OCI-LY1 (cell line): ENCODE results near the gene ASIC5.

Experiments
- H2AFZ ChIP-seq: fragments of 200-600 bp; sonication (generic), shearing (Covaris generic); 2 replicates; pipeline ENCODE4 v1.6.0; 2014; ENCODE audit warnings: antibody characterized with exemption, mild to moderate bottlenecking, low read length
- H3F3A ChIP-seq: fragments of 200-600 bp; sonication (generic), shearing (Covaris generic); 2 replicates; pipeline ENCODE4 v1.6.0; 2014; ENCODE audit warnings: mild to moderate bottlenecking, antibody characterized with exemption, low read length, moderate library complexity; ENCODE audit not compliant: insufficient read depth
- H3K27ac ChIP-seq: fragments of 200-600 bp; sonication (generic); 2 replicates; pipeline ENCODE4 v1.5.1; 2014; ENCODE audit warnings: low read length, mixed run types, mild to moderate bottlenecking, low read depth; ENCODE audit not compliant: poor library complexity, severe bottlenecking
- H3K27me3 ChIP-seq: fragments of 200-600 bp; sonication (generic); 2 replicates; pipeline ENCODE4 v1.6.0; 2014; ENCODE audit warnings: antibody characterized with exemption, mild to moderate bottlenecking, low read length, moderate library complexity; ENCODE audit not compliant: insufficient read depth
- H3K36me3 ChIP-seq: fragments of 200-600 bp; sonication (generic); 2 replicates; pipeline ENCODE4 v1.6.1; 2014; ENCODE audit warnings: mild to moderate bottlenecking, antibody characterized with exemption, low read length, moderate library complexity, mixed read lengths; ENCODE audit not compliant: insufficient read depth
- H3K4me1 ChIP-seq: fragments of 200-600 bp; sonication (generic); 2 replicates; pipeline ENCODE4 v1.5.1; 2014; ENCODE audit warnings: mild to moderate bottlenecking, low read length, moderate library complexity; ENCODE audit not compliant: insufficient read depth, severe bottlenecking
- H3K4me2 ChIP-seq: fragments of 200-600 bp; sonication (generic), shearing (Covaris generic); 2 replicates; pipeline ENCODE4 v1.6.1; 2014; ENCODE audit warnings: low read length
- H3K4me3 ChIP-seq: fragments of 200-600 bp; sonication (generic); 2 replicates; pipeline ENCODE4 v1.5.1; 2014; ENCODE audit warnings: low read length, low read depth, mild to moderate bottlenecking, mixed read lengths; ENCODE audit not compliant: poor library complexity, severe bottlenecking
- H3K79me2 ChIP-seq: fragments of 200-600 bp; shearing (Covaris generic); 2 replicates; pipeline ENCODE4 v1.6.1; 2016; ENCODE audit warnings: mixed run types, low read length, mixed read lengths; ENCODE audit not compliant: insufficient read depth
- H3K9ac ChIP-seq: fragments of 200-600 bp; sonication (generic), shearing (Covaris generic); 2 replicates; pipeline ENCODE4 v1.6.1; 2014; ENCODE audit warnings: mild to moderate bottlenecking, low read length, mixed read lengths
- H3K9me2 ChIP-seq: fragments of 200-600 bp; sonication (generic), shearing (Covaris generic); 2 replicates; pipeline ENCODE4 v1.6.1; 2014; ENCODE audit warnings: low read depth, mild to moderate bottlenecking, low read length, mixed read lengths
- H3K9me3 ChIP-seq: fragments of 200-600 bp; shearing (Covaris generic); 2 replicates; pipeline ENCODE4 v1.6.1; 2014; ENCODE audit warnings: low read length, mixed read lengths
- H4K20me1 ChIP-seq: fragments of 200-600 bp; sonication (generic), shearing (Covaris generic); 2 replicates; pipeline ENCODE4 v1.6.0; 2016; ENCODE audit warnings: mild to moderate bottlenecking, low read length; ENCODE audit not compliant: insufficient read depth
- CTCF ChIP-seq: fragments of 200-600 bp; sonication (generic), shearing (Covaris generic); IDR thresholded peaks from 2 replicates; pipeline ENCODE4 v1.5.1; 2017; ENCODE audit warnings: mild to moderate bottlenecking, antibody characterized with exemption, low read length, moderate library complexity, mixed read lengths
- EZH2 ChIP-seq: fragments of 200-600 bp; sonication (generic), shearing (Covaris generic); IDR thresholded peaks from 2 replicates; pipeline ENCODE4 v1.8.0; 2017; ENCODE audit warnings: borderline replicate concordance, mixed run types, mild to moderate bottlenecking, antibody characterized with exemption, low read length, moderate library complexity, mixed read lengths

ASIC5 gene

GRCh38 chr4:155849042-155849441, 17.0 kb downstream of the ASIC5 start:
- Histone ChIP-seq H3K9ac (no peak overlapping the region), H3K9me3 (no peaks in the 10 kb centered on the region)
- TF ChIP-seq EZH2 (no peak), CTCF (no peak)

GRCh38 chr4:155846929-155847328, 19.1 kb downstream of the ASIC5 start:
- H3K9me3 ChIP-seq, result no peaks in the 10 kb centered on the region
- TF ChIP-seq EZH2 (no peak), CTCF (no peak)
- no peaks in the 10 kb centered on the region for H3K79me2 ChIP-seq
- no peak overlapping the region for H3K4me2 ChIP-seq
- no peak overlapping the region for H3K9ac ChIP-seq
- no peaks in the 10 kb centered on the region for H3K9me2 ChIP-seq
- H3K36me3 ChIP-seq, result no peaks in the 10 kb centered on the region
- H2AFZ ChIP-seq, result no peak overlapping the region
- no peaks in the 10 kb centered on the region for H3K4me1 ChIP-seq
- no peak overlapping the region for H3K4me3 ChIP-seq
- H3K27ac ChIP-seq, result no peak overlapping the region
- H3K27me3 ChIP-seq, result no peaks in the 10 kb centered on the region
- no peaks in the 10 kb centered on the region for H4K20me1 ChIP-seq
- no peaks in the 10 kb centered on the region for H3F3A ChIP-seq

More at GRCh38 chr4:155849042-155849441, 17.0 kb downstream of the ASIC5 start:
- Histone ChIP-seq H4K20me1 (no peaks in the 10 kb centered on the region), H3K36me3 (no peaks in the 10 kb centered on the region), H3K27ac (no peak overlapping the region), H2AFZ (no peak overlapping the region), H3K4me1 (no peaks in the 10 kb centered on the region), H3K4me2 (no peak overlapping the region), H3K27me3 (no peaks in the 10 kb centered on the region), H3K4me3 (no peak overlapping the region), H3K79me2 (no peaks in the 10 kb centered on the region), H3F3A (no peaks in the 10 kb centered on the region), H3K9me2 (no peaks in the 10 kb centered on the region)

GRCh38 chr4:155842080-155842479, 24.0 kb downstream of the ASIC5 start:
- TF ChIP-seq CTCF (no peak), EZH2 (no peak)
- H3K79me2 ChIP-seq, result no peaks in the 10 kb centered on the region
- no peaks in the 10 kb centered on the region for H3K9me3 ChIP-seq
- no peak overlapping the region for H3K4me3 ChIP-seq
- no peak overlapping the region for H2AFZ ChIP-seq
- H3K9me2 ChIP-seq, result no peaks in the 10 kb centered on the region
- no peaks in the 10 kb centered on the region for H3F3A ChIP-seq
- no peaks in the 10 kb centered on the region for H3K4me1 ChIP-seq
- H4K20me1 ChIP-seq, result no peaks in the 10 kb centered on the region
- no peak overlapping the region for H3K9ac ChIP-seq
- H3K27me3 ChIP-seq, result no peaks in the 10 kb centered on the region
- H3K4me2 ChIP-seq, result no peak overlapping the region
- H3K36me3 ChIP-seq, result no peaks in the 10 kb centered on the region
- no peak overlapping the region for H3K27ac ChIP-seq
